HL-60 (cell line): ENCODE measurements around the gene PARPBP.
"Not testable (repeated sequence)": the region's sequence is repeated elsewhere in the genome, so short reads cannot be mapped to it uniquely, and the experiment has no call there.

Experiments used
- DNase-seq, 2 experiments: peaks; one replicate each; pipeline ENCODE4 v3.0.0-alpha.2; 2010 to 2020; ENCODE audit warnings: low read depth in 1 of 2, low spot score in 1 of 2
- H3K27ac ChIP-seq: fragments of 250-450 bp; sonication (Bioruptor Pico); replicated peaks from 2 replicates; pipeline ENCODE4 v1.5.1; 2020; ENCODE audit warnings: mild to moderate bottlenecking, moderate library complexity
- H3K27me3 ChIP-seq: fragments of 250-450 bp; sonication (Bioruptor Pico); 2 replicates; pipeline ENCODE4 v1.5.1; 2021; ENCODE audit warnings: mild to moderate bottlenecking, moderate library complexity; ENCODE audit not compliant: insufficient read depth, poor library complexity, severe bottlenecking
- H3K4me3 ChIP-seq: replicated peaks from 2 replicates; pipeline ENCODE4 v1.5.1; 2011; ENCODE audit warnings: mild to moderate bottlenecking, control low read depth, low read length; ENCODE audit not compliant: insufficient read depth
- GABPA ChIP-seq: IDR thresholded peaks from 2 replicates; pipeline ENCODE4 v1.6.1; 2012; ENCODE audit warnings: low read depth
- POLR2AphosphoS5 ChIP-seq: IDR thresholded peaks from 2 replicates; pipeline ENCODE4 v1.6.1; 2012; ENCODE audit warnings: low read depth
- SPI1 ChIP-seq: IDR thresholded peaks from 2 replicates; pipeline ENCODE4 v1.6.1; 2012; ENCODE audit warnings: low read depth, mild to moderate bottlenecking, borderline replicate concordance
- TF ChIP-seq, protein P1 (sequence below): IDR thresholded peaks from 2 replicates; pipeline ENCODE4 v1.6.1; 2012; ENCODE audit warnings: low read depth; ENCODE audit not compliant: insufficient replicate concordance
- TF ChIP-seq, protein P2 (sequence below): IDR thresholded peaks from one replicate; pipeline ENCODE4 v1.5.1; 2011; ENCODE audit warnings: low read length, control low read depth, inconsistent platforms; ENCODE audit not compliant: insufficient read depth

Gene PARPBP

DNA sequence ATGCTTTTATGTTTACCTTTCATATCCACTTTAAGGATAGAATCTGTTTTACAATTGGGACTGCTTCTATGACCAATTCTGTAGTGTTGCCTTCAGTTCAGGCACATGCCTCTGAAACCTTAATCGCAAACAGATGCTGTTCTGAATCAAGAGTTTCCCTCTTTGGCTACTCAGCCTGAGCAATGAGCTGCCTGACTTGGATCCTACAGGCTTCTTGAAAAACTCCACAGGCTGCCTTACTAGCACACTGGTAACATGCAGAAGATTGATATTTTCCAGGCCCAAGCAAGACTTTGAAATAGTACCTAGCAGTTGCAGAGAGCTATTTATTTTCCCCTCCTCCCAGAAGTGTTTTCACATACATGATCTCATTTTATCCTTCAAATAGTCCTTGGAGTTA is 112.5 kb downstream of the PARPBP start:
- DNase-seq, result no peak
- TF ChIP-seq GABPA (no peak), POLR2AphosphoS5 (no peak), SPI1 (no peak)
- TF ChIP-seq, protein P1, sequence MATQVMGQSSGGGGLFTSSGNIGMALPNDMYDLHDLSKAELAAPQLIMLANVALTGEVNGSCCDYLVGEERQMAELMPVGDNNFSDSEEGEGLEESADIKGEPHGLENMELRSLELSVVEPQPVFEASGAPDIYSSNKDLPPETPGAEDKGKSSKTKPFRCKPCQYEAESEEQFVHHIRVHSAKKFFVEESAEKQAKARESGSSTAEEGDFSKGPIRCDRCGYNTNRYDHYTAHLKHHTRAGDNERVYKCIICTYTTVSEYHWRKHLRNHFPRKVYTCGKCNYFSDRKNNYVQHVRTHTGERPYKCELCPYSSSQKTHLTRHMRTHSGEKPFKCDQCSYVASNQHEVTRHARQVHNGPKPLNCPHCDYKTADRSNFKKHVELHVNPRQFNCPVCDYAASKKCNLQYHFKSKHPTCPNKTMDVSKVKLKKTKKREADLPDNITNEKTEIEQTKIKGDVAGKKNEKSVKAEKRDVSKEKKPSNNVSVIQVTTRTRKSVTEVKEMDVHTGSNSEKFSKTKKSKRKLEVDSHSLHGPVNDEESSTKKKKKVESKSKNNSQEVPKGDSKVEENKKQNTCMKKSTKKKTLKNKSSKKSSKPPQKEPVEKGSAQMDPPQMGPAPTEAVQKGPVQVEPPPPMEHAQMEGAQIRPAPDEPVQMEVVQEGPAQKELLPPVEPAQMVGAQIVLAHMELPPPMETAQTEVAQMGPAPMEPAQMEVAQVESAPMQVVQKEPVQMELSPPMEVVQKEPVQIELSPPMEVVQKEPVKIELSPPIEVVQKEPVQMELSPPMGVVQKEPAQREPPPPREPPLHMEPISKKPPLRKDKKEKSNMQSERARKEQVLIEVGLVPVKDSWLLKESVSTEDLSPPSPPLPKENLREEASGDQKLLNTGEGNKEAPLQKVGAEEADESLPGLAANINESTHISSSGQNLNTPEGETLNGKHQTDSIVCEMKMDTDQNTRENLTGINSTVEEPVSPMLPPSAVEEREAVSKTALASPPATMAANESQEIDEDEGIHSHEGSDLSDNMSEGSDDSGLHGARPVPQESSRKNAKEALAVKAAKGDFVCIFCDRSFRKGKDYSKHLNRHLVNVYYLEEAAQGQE, result no peak
- TF ChIP-seq, protein P2, sequence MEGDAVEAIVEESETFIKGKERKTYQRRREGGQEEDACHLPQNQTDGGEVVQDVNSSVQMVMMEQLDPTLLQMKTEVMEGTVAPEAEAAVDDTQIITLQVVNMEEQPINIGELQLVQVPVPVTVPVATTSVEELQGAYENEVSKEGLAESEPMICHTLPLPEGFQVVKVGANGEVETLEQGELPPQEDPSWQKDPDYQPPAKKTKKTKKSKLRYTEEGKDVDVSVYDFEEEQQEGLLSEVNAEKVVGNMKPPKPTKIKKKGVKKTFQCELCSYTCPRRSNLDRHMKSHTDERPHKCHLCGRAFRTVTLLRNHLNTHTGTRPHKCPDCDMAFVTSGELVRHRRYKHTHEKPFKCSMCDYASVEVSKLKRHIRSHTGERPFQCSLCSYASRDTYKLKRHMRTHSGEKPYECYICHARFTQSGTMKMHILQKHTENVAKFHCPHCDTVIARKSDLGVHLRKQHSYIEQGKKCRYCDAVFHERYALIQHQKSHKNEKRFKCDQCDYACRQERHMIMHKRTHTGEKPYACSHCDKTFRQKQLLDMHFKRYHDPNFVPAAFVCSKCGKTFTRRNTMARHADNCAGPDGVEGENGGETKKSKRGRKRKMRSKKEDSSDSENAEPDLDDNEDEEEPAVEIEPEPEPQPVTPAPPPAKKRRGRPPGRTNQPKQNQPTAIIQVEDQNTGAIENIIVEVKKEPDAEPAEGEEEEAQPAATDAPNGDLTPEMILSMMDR, result no peak
- H3K27me3 ChIP-seq, result no peaks in the 10 kb centered on the region
- H3K27ac ChIP-seq, result no peak overlapping the region
- no peak overlapping the region for H3K4me3 ChIP-seq

DNA sequence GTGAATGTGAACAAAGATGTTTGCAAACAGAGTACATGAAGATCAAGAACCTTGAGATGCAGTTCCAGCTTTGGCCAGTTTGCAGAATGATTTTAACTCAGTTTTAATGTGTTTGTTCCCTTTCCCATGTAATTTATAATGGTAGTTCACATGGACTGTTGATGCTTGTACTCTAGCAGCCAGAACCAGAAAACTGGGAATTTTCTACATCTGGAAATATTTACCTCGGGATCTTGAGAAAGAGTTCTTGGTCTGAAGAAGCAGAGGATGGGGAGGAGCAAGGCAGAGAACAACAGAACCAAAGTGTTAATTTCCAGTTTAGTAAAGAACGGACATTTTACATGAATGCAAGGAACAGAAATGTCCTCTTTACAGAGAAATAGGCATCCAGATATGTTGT is 114.6 kb downstream of the PARPBP start:
- no peaks in the 10 kb centered on the region for H3K27me3 ChIP-seq
- H3K27ac ChIP-seq, result no peak overlapping the region
- no peak overlapping the region for H3K4me3 ChIP-seq
- TF ChIP-seq POLR2AphosphoS5 (no peak), GABPA (no peak), SPI1 (no peak)
- TF ChIP-seq, protein P2, result no peak
- TF ChIP-seq, protein P1, result no peak
- no peak for DNase-seq

DNA sequence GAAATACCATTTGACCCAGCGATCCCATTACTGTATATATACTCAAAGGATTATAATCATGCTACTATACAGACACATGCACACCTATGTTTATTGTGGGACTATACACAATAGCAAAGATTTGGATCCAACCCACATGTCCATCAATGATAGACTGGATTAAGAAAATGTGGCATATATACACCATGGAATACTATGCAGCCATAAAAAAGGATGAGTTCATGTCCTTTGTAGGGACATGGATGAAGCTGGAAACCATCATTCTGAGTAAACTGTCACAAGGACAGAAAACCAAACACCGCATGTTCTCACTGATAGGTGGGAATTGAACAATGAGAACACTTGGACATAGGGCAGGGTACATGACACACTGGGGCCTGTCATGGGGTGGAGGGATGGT is 120.9 kb downstream of the PARPBP start:
- not testable (repeated sequence) for DNase-seq

More for the DNA sequence above, 120.9 kb downstream of the PARPBP start:
- not testable (repeated sequence) for H3K27ac ChIP-seq, H3K27me3 ChIP-seq, H3K4me3 ChIP-seq
